Lower leg skin (tissue), 3 donors: ENCODE measurements around the gene PPP2R5E.

Source experiments
- POLR2A ChIP-seq, 2 donors: fragments of 450-650 bp; IDR thresholded peaks; one replicate each; pipeline ENCODE4 v1.6.1; 2016 to 2017; ENCODE audit warnings: antibody characterized with exemption in 2 of 2, mild to moderate bottlenecking in 1 of 2, moderate library complexity in 1 of 2
- TF ChIP-seq, protein P1 (sequence below), 3 donors: fragments of 450-650 bp; IDR thresholded peaks; one replicate each; pipeline ENCODE4 v1.5.1; 2016; ENCODE audit warnings: antibody characterized with exemption in 3 of 3, mild to moderate bottlenecking in 3 of 3, moderate library complexity in 2 of 3

DNA sequence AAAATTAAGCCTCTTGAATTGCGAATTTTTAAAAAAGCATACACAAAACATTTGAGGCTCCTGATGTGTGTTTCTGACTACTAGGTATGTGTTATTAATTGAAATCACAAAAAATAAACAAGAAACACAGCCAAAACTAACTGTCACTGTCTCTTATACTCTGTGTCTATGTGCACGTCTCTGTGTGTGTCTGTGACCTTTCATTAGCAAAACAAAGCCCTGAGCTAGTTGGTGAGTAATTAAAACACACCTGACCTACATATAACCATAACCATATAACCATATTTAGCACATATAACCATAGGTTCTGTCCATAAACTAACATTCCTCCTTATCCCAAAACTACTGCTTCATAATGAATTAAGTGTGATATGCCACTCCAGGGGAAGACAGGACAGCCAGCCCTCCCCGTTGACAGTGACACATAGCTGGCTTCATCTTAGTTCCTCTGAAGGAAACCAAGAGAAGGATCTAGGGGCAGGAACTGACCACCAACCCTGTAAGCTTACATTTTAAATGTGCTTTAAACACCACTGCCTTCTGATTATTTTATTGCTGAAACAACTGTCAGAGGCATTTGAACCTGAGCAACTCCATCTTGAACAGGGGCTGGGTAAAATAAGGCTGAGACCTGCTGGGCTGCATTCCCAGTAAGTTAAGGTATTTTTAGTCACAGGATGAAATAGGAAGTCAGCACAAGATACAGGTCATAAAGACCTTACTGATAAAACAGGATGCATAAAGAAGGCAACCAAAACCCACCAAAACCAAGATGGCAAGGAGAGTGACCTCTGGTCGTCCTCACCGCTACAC is 106.7 kb downstream of the PPP2R5E start:
- TF ChIP-seq, protein P1, sequence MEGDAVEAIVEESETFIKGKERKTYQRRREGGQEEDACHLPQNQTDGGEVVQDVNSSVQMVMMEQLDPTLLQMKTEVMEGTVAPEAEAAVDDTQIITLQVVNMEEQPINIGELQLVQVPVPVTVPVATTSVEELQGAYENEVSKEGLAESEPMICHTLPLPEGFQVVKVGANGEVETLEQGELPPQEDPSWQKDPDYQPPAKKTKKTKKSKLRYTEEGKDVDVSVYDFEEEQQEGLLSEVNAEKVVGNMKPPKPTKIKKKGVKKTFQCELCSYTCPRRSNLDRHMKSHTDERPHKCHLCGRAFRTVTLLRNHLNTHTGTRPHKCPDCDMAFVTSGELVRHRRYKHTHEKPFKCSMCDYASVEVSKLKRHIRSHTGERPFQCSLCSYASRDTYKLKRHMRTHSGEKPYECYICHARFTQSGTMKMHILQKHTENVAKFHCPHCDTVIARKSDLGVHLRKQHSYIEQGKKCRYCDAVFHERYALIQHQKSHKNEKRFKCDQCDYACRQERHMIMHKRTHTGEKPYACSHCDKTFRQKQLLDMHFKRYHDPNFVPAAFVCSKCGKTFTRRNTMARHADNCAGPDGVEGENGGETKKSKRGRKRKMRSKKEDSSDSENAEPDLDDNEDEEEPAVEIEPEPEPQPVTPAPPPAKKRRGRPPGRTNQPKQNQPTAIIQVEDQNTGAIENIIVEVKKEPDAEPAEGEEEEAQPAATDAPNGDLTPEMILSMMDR (IDR thresholded peaks at IDR 0.05) = no peak
- no peak for TF ChIP-seq POLR2A (IDR thresholded peaks at IDR 0.05)
